ENCODE data around the gene SLC66A1. TPM values are rescaled to one million over a fixed set of nuclear protein-coding genes. Genes with fewer than 3 reads are reported as not detected.

SLC66A1 gene
- total and polyA plus RNA-seq, 2 donors (not counting 3 experiments of a cell fraction or from before 2014, with no cell fraction given) = 15.3 to 32.6 TPM

DNA sequence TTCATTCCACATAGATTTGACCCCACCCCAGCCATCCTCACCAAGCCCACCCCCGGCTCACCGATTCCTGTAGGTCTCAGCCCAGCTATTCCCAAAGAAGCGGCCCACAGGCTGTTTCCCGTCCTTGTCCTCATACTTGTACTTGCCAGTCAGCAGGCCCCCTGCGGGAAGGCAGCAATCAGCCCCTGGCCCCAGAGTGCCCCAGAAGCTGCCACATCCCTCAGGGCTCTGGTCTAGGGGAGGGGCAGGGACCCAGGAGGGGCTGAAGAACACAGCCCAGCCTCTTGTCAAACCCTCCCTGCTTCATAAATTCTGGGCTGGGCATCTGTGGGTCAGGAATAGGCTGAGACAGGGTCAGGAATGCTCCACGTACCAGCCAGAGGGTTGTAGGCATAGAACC, 5.2 kb upstream of the SLC66A1 start:
- Histone ChIP-seq H3K9ac (replicated peaks; ENCODE audit: extremely low read depth, insufficient read depth, low read length) (no peak overlapping the region), H3K9me3 (replicated peaks; ENCODE audit: control insufficient read depth, insufficient read depth, low read length) (no peaks in the 10 kb centered on the region), H4K20me1 (replicated peaks; ENCODE audit: control insufficient read depth, extremely low read depth, insufficient read depth, low read length) (no peaks in the 10 kb centered on the region), H2AFZ (ENCODE audit: low read depth, low read length) (no peak overlapping the region), H3K4me3 (replicated peaks in 1 of 3; ENCODE audit: insufficient read depth in 1 of 3, low read depth in 1 of 3, low read length in 3 of 3) (no peak overlapping the region), H3K27ac (ENCODE audit: insufficient read depth, low read depth, low read length) (no peak overlapping the region), H3K36me3 (ENCODE audit: control insufficient read depth in 2 of 2, extremely low read depth in 1 of 2, insufficient read depth in 2 of 2, low read length in 2 of 2) (peaks cover 8 to 20% of the 10 kb centered on the region in 2 experiments), H3K9me1 (replicated peaks; ENCODE audit: control insufficient read depth, extremely low read depth, insufficient read depth, low read length) (no peaks in the 10 kb centered on the region), H3K4me1 (ENCODE audit: control insufficient read depth, extremely low read depth, insufficient read depth, low read length) (peaks cover 5% of the 10 kb centered on the region), H3K27me3 (ENCODE audit: control insufficient read depth in 2 of 2, insufficient read depth in 2 of 2, low read length in 2 of 2) (no peaks in the 10 kb centered on the region), H3K4me2 (ENCODE audit: insufficient read depth, low read length) (no peak overlapping the region), H3K79me2 (ENCODE audit: control insufficient read depth, insufficient read depth, low read length) (peaks cover 7% of the 10 kb centered on the region)
- dilution Hi-C loops (cut with MboI; ENCODE audit: extremely low pct_ligation_motif_present, low sequenced_read_pairs) = no loop called here
- no TSS peak for BruUV-seq (replicated peaks)
- no peak for TF ChIP-seq POLR2A (IDR thresholded peaks at IDR 0.05; ENCODE audit: low read depth, low read length)
- TF ChIP-seq MAX (IDR thresholded peaks at IDR 0.05; ENCODE audit: insufficient read depth, insufficient read length) = no peak
- TF ChIP-seq FOS (IDR thresholded peaks at IDR 0.05; ENCODE audit: borderline replicate concordance, insufficient read depth, low read length) = no peak
- no peak for TF ChIP-seq EZH2 (IDR thresholded peaks at IDR 0.05; ENCODE audit: borderline replicate concordance, low read depth, low read length, severe bottlenecking)
- TF ChIP-seq, protein P1, sequence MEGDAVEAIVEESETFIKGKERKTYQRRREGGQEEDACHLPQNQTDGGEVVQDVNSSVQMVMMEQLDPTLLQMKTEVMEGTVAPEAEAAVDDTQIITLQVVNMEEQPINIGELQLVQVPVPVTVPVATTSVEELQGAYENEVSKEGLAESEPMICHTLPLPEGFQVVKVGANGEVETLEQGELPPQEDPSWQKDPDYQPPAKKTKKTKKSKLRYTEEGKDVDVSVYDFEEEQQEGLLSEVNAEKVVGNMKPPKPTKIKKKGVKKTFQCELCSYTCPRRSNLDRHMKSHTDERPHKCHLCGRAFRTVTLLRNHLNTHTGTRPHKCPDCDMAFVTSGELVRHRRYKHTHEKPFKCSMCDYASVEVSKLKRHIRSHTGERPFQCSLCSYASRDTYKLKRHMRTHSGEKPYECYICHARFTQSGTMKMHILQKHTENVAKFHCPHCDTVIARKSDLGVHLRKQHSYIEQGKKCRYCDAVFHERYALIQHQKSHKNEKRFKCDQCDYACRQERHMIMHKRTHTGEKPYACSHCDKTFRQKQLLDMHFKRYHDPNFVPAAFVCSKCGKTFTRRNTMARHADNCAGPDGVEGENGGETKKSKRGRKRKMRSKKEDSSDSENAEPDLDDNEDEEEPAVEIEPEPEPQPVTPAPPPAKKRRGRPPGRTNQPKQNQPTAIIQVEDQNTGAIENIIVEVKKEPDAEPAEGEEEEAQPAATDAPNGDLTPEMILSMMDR (IDR thresholded peaks at IDR 0.05; ENCODE audit: extremely low read depth in 1 of 2, insufficient read depth in 1 of 2, low read depth in 1 of 2, low read length in 2 of 2) = no peak
- no peak for TF ChIP-seq GATA2 (IDR thresholded peaks at IDR 0.05; ENCODE audit: insufficient read depth, insufficient read length, low read depth, low read length)
- TF ChIP-seq MYC (IDR thresholded peaks at IDR 0.05; ENCODE audit: low read depth, low read length) = no peak
- TF ChIP-seq JUN (IDR thresholded peaks at IDR 0.05; ENCODE audit: borderline replicate concordance, insufficient read depth, insufficient read length, low read depth) = no peak
- no peak for TF ChIP-seq POLR2AphosphoS5 (IDR thresholded peaks at IDR 0.05; ENCODE audit: insufficient read depth, low read depth, low read length)
- no peak for FAIRE-seq
- ChIA-PET POLR2A (interaction anchor here (0.7 kb wide), 1 partner anchor 41 kb away, joined by 3 read pairs; no protein-coding TSS in a partner anchor), CTCF (no interaction called here)
- no peak for DNase-seq (ENCODE audit: low read depth, low spot score)
- intact Hi-C loops (cut with micrococcal nuclease) = no loop called here

All from endothelial cell of umbilical vein (primary cell).